SH-SY5Y (cell line): ENCODE results near the gene DLGAP4.

ENCODE experiments used
- GATA2 ChIP-seq: IDR thresholded peaks from 2 replicates; pipeline ENCODE4 v1.6.1; 2011; ENCODE audit warnings: mild to moderate bottlenecking, low read depth, low read length
- GATA3 ChIP-seq: IDR thresholded peaks from 2 replicates; pipeline ENCODE4 v1.6.1; 2011; ENCODE audit warnings: low read depth, mild to moderate bottlenecking, low read length, moderate library complexity

GRCh38 chr20:36339646-36340592, 33.8 kb downstream of the DLGAP4 start:
- TF ChIP-seq GATA2 (no peak), GATA3 (no peak)
